IMR-90 (cell line): ENCODE measurements around the gene ROR2. TPM values are rescaled to one million over a fixed set of nuclear protein-coding genes. Genes with fewer than 3 reads are reported as not detected.

Experiments used
- ATAC-seq: fragments of 200-7000 bp; cut with Tn5 transposase; 2 replicates; pipeline ENCODE4 v1.9.1; 2020; ENCODE audit warnings: low read depth, mild to moderate bottlenecking, moderate library complexity
- BruUV-seq: library from RNA; stranded (reverse); fragments of 400-500 nt; replicated peaks from 2 replicates; lab custom pipeline; 2021; lab: Mats Ljungman, UMichigan
- CTCF ChIA-PET: fragments of 300-600 bp; formaldehyde crosslinking; extraction: SDS; loops from one replicate; lab custom pipeline; 2021; ENCODE audit warnings: antibody characterized with exemption; lab: Yijun Ruan, JAX
- POLR2A ChIA-PET: fragments of 300-600 bp; sonication (Branson Sonifier 250); formaldehyde crosslinking; loops from one replicate; lab custom pipeline; 2022; ENCODE audit warnings: antibody characterized with exemption; ENCODE audit not compliant: unreplicated experiment; lab: Charles Lee
- DNase-seq: peaks from one replicate; pipeline ENCODE4 v3.0.0; 2013
- H2AFZ ChIP-seq: replicated peaks from 2 replicates; pipeline ENCODE3; 2013; ENCODE audit warnings: low read length, mild to moderate bottlenecking; ENCODE audit not compliant: poor library complexity
- H2AK5ac ChIP-seq: 2 replicates; pipeline ENCODE4 v1.6.1; 2013; ENCODE audit warnings: low read depth, low read length, inconsistent platforms
- H2AK9ac ChIP-seq: replicated peaks from 2 replicates; pipeline ENCODE3; 2013; ENCODE audit warnings: mild to moderate bottlenecking, low read depth, low read length, moderate library complexity; ENCODE audit not compliant: poor library complexity
- H2BK120ac ChIP-seq: 2 replicates; pipeline ENCODE4 v1.6.1; 2013; ENCODE audit warnings: low read depth, low read length, inconsistent platforms
- H2BK15ac ChIP-seq: 3 replicates; pipeline ENCODE4 v1.6.1; 2013; ENCODE audit warnings: low read depth, low read length, inconsistent platforms
- H2BK20ac ChIP-seq: 2 replicates; pipeline ENCODE4 v1.6.1; 2013; ENCODE audit warnings: low read depth, mild to moderate bottlenecking, inconsistent platforms, low read length, moderate library complexity
- H2BK5ac ChIP-seq: 2 replicates; pipeline ENCODE4 v1.6.1; 2013; ENCODE audit warnings: mild to moderate bottlenecking, low read depth, low read length, inconsistent platforms; ENCODE audit not compliant: poor library complexity, severe bottlenecking
- H3K14ac ChIP-seq: replicated peaks from 2 replicates; pipeline ENCODE4 v1.6.1; 2013; ENCODE audit warnings: low read depth, low read length, inconsistent platforms
- H3K18ac ChIP-seq: 2 replicates; pipeline ENCODE4 v1.6.1; 2013; ENCODE audit warnings: low read depth, low read length, control low read depth
- H3K23ac ChIP-seq: 2 replicates; pipeline ENCODE4 v1.6.1; 2013; ENCODE audit warnings: low read depth, low read length, inconsistent platforms
- H3K27ac ChIP-seq: 2 replicates; pipeline ENCODE4 v1.5.1; 2013; ENCODE audit warnings: mild to moderate bottlenecking, control low read depth, low read length; ENCODE audit not compliant: insufficient read depth
- H3K27me3 ChIP-seq: 2 replicates; pipeline ENCODE4 v1.6.1; 2013; ENCODE audit warnings: low read length; ENCODE audit not compliant: control insufficient read depth, insufficient read depth
- H3K36me3 ChIP-seq: 2 replicates; pipeline ENCODE4 v1.6.1; 2013; ENCODE audit warnings: low read length, mixed read lengths; ENCODE audit not compliant: control insufficient read depth, insufficient read depth
- H3K4ac ChIP-seq: 2 replicates; pipeline ENCODE4 v1.6.1; 2013; ENCODE audit warnings: low read depth, low read length, inconsistent platforms
- H3K4me1 ChIP-seq: 2 replicates; pipeline ENCODE4 v1.6.1; 2013; ENCODE audit warnings: low read length, mixed read lengths; ENCODE audit not compliant: control insufficient read depth, insufficient read depth
- H3K4me2 ChIP-seq: 2 replicates; pipeline ENCODE4 v1.6.1; 2013; ENCODE audit warnings: low read depth, mild to moderate bottlenecking, control low read depth, low read length, moderate library complexity
- H3K4me3 ChIP-seq: 2 replicates; pipeline ENCODE4 v1.5.1; 2013; ENCODE audit warnings: low read depth, mild to moderate bottlenecking, control low read depth, low read length, moderate library complexity; ENCODE audit not compliant: insufficient read depth
- H3K56ac ChIP-seq: 2 replicates; pipeline ENCODE4 v1.6.1; 2013; ENCODE audit warnings: low read length, inconsistent platforms; ENCODE audit not compliant: insufficient read depth; ENCODE audit errors: extremely low read depth
- H3K79me1 ChIP-seq, 2 experiments: 2 replicates each; pipeline ENCODE4 v1.6.1; 2013; ENCODE audit warnings: low read length in 2 of 2, inconsistent platforms in 1 of 2, low read depth in 1 of 2
- H3K9ac ChIP-seq: 2 replicates; pipeline ENCODE4 v1.6.1; 2013; ENCODE audit warnings: low read depth, low read length, control low read depth
- H3K9me1 ChIP-seq: 2 replicates; pipeline ENCODE4 v1.6.1; 2013; ENCODE audit warnings: low read length, inconsistent platforms; ENCODE audit not compliant: insufficient read depth
- H3K9me3 ChIP-seq: 2 replicates; pipeline ENCODE4 v1.6.1; 2013; ENCODE audit warnings: low read length; ENCODE audit not compliant: control insufficient read depth, insufficient read depth
- H4K20me1 ChIP-seq: 2 replicates; pipeline ENCODE4 v1.6.1; 2013; ENCODE audit warnings: low read length, inconsistent platforms; ENCODE audit not compliant: insufficient read depth
- H4K5ac ChIP-seq: 2 replicates; pipeline ENCODE4 v1.6.1; 2013; ENCODE audit warnings: mild to moderate bottlenecking, low read depth, low read length, control low read depth
- H4K8ac ChIP-seq, 2 experiments: 2 replicates each; pipeline ENCODE4 v1.6.1; 2013; ENCODE audit warnings: low read depth in 2 of 2, low read length in 2 of 2, control low read depth in 1 of 2, inconsistent platforms in 1 of 2
- H4K91ac ChIP-seq: 2 replicates; pipeline ENCODE4 v1.6.1; 2013; ENCODE audit warnings: low read depth, low read length, inconsistent platforms; ENCODE audit not compliant: insufficient read depth
- BHLHE40 ChIP-seq: fragments of 150-350 bp; IDR thresholded peaks from 2 replicates; pipeline ENCODE4 v1.6.1; 2016; ENCODE audit warnings: mild to moderate bottlenecking, low read depth, low read length
- MAFK ChIP-seq: IDR thresholded peaks from 2 replicates; pipeline ENCODE4 v1.6.1; 2012; ENCODE audit warnings: low read depth, low read length, improper control_type of control experiment
- WGBS, 2 experiments: methylation state at CpG; one replicate each; pipeline versions ENCODE4 v1.1.5 to v1.1.7; 2013; ENCODE audit warnings: missing lambda C conversion rate in 2 of 2; ENCODE audit not compliant: insufficient read length in 1 of 2; ENCODE audit errors: extremely low coverage in 2 of 2; 5-methylcytosine and 5-hydroxymethylcytosine counted together
- dilution Hi-C: fragments of 300-500 bp; cut with HindIII; formaldehyde crosslinking; loops from one replicate; pipeline ENCODE4 v1.14.3; 2018; ENCODE audit warnings: low sequenced_read_pairs; ENCODE audit not compliant: unreplicated experiment
- in situ Hi-C: fragments of 300-500 bp; cut with MboI; formaldehyde crosslinking; loops from 3 replicates; pipeline ENCODE4 v1.14.3; 2019; ENCODE audit warnings: low sequenced_read_pairs, inconsistent platforms, mixed read lengths
- intact Hi-C: fragments of 100-400 bp; cut with micrococcal nuclease; formaldehyde crosslinking; loops from 2 replicates; pipeline ENCODE4 v1.10.0; 2022
- polyA plus RNA-seq, 3 experiments: library from polyadenylated mRNA; depleted of rRNA; stranded (reverse); fragments of >200 nt; gene quantifications; 2 replicates each; pipeline ENCODE4 v1.2.3, GENCODE V29; 2012; ENCODE audit warnings: low replicate concordance in 1 of 3
- total RNA-seq: library from RNA; depleted of rRNA; stranded (reverse); fragments of >200 nt; gene quantifications from 2 replicates; pipeline ENCODE4 v1.2.3, GENCODE V29; 2012

ROR2 gene
- total and polyA plus RNA-seq, 2 of the 4 experiments (the other 2 are of a cell fraction) = 2.3 to 4.8 TPM

- TF ChIP-seq MAFK (no peak), BHLHE40 (no peak)
- no peaks in the 10 kb centered on the region for H3K79me1 ChIP-seq
- H3K56ac ChIP-seq = no peak overlapping the region
- H2AK5ac ChIP-seq = peak overlapping the region; percentile 57
- intact Hi-C loops (no loop called here), in situ Hi-C loops (no loop called here), dilution Hi-C loops (no loop called here)
- ATAC-seq = no peak
- H4K91ac ChIP-seq = no peak overlapping the region
- no peak overlapping the region for H2AFZ ChIP-seq
- H3K9me3 ChIP-seq = no peaks in the 10 kb centered on the region
- no peak overlapping the region for H3K23ac ChIP-seq
- H3K18ac ChIP-seq = no peak overlapping the region
- peaks cover 17% of the 10 kb centered on the region for H3K4me1 ChIP-seq
- no TSS peak for BruUV-seq
- H2AK9ac ChIP-seq = no peak overlapping the region
- H3K4ac ChIP-seq = no peak overlapping the region
- H3K14ac ChIP-seq = no peak overlapping the region
- no peak overlapping the region for H2BK15ac ChIP-seq
- no peaks in the 10 kb centered on the region for H4K20me1 ChIP-seq
- peaks cover 15% of the 10 kb centered on the region for H3K9me1 ChIP-seq
- no peaks in the 10 kb centered on the region for H3K27me3 ChIP-seq
- CTCF ChIA-PET = interaction anchor here (0.6 kb wide), 1 partner anchor 32 kb away, joined by 3 read pairs; no protein-coding TSS in a partner anchor
- no peak overlapping the region for H3K27ac ChIP-seq
- DNase-seq = no peak
- POLR2A ChIA-PET = no interaction called here
- no peak overlapping the region for H3K4me3 ChIP-seq
- WGBS, 2 experiments = 77% methylated on average over 4 of the region's 7 CpGs; no CpG with 5 or more reads in 1 of the 2 experiments
- no peak overlapping the region for H3K4me2 ChIP-seq
- H3K9ac ChIP-seq = no peak overlapping the region
- no peak overlapping the region for H4K5ac ChIP-seq
- H2BK20ac ChIP-seq = no peak overlapping the region; the same call in 1 of the 2 replicates
- no peak overlapping the region for H2BK120ac ChIP-seq
- H2BK5ac ChIP-seq = no peak overlapping the region
- no peak overlapping the region for H4K8ac ChIP-seq
- H3K36me3 ChIP-seq = no peaks in the 10 kb centered on the region
Observed at GRCh38 chr9:91533382-91533781, 416.6 kb downstream of the ROR2 start.
